ENCODE data around the gene FCHSD2. TPM values are rescaled to one million over a fixed set of nuclear protein-coding genes. Genes with fewer than 3 reads are reported as not detected.

The FCHSD2 gene
- total and polyA plus RNA-seq, 2 of the 13 experiments (the other 11 are each of a cell fraction or from before 2014, with no cell fraction given), result 20.5 to 24.8 TPM

GRCh38 chr11:73163638-73164174 is 21.6 kb upstream of the FCHSD2 start (continued):
- 0 out of 2 replicates have a peak, but pooled peaks have one; percentile 46 for TF ChIP-seq PAXIP1 (CRISPR knock-in tag; conservative IDR thresholded peaks at IDR 0.05)
- TF ChIP-seq TRAFD1 (CRISPR knock-in tag; IDR thresholded peaks at IDR 0.05; ENCODE audit: borderline replicate concordance), result no peak
- TF ChIP-seq ZMYM4 (CRISPR knock-in tag; IDR thresholded peaks at IDR 0.05), result 0 out of 2 replicates have a peak, but pooled peaks have one; percentile 18
- no peak for TF ChIP-seq ZNF263 (CRISPR knock-in tag; IDR thresholded peaks at IDR 0.05)
- TF ChIP-seq ZNF891 (CRISPR knock-in tag; IDR thresholded peaks at IDR 0.05), result no peak
- no peak for TF ChIP-seq ZNF574 (CRISPR knock-in tag; IDR thresholded peaks at IDR 0.05)
- no peak for TF ChIP-seq MYNN (CRISPR knock-in tag; IDR thresholded peaks at IDR 0.05; ENCODE audit: low read depth)
- no peak for TF ChIP-seq FOXO4 (CRISPR knock-in tag; conservative IDR thresholded peaks at IDR 0.05)
- TF ChIP-seq ZFY (CRISPR knock-in tag; IDR thresholded peaks at IDR 0.05), result peak; percentile 39; the same call in 1 of the 2 replicates
- peak; percentile 40; the same call in 1 of the 2 replicates for TF ChIP-seq HDAC2 (CRISPR knock-in tag; IDR thresholded peaks at IDR 0.05)
- no peak for TF ChIP-seq ZNF775 (CRISPR knock-in tag; IDR thresholded peaks at IDR 0.05; ENCODE audit: borderline replicate concordance)
- no peak for TF ChIP-seq IKZF4 (CRISPR knock-in tag; IDR thresholded peaks at IDR 0.05; ENCODE audit: borderline replicate concordance, low read depth, not compliant biosample characterization)
- 0 out of 2 replicates have a peak, but pooled peaks have one; percentile 27 for TF ChIP-seq CEBPG (CRISPR knock-in tag; IDR thresholded peaks at IDR 0.05)
- TF ChIP-seq ZNF205 (CRISPR knock-in tag; IDR thresholded peaks at IDR 0.05), result no peak
- no peak for TF ChIP-seq ZNF10 (CRISPR knock-in tag; IDR thresholded peaks at IDR 0.05; ENCODE audit: borderline replicate concordance, low read depth)
- TF ChIP-seq TEAD3 (CRISPR knock-in tag; optimal IDR thresholded peaks at IDR 0.05; ENCODE audit: borderline replicate concordance), result peak; percentile 87
- no peak for TF ChIP-seq KLF13 (CRISPR knock-in tag; IDR thresholded peaks at IDR 0.05)
- peak; percentile 32; the same call in 1 of the 2 replicates for TF ChIP-seq PITX1 (CRISPR knock-in tag; IDR thresholded peaks at IDR 0.05)
- TF ChIP-seq ZNF766 (CRISPR knock-in tag; IDR thresholded peaks at IDR 0.05; ENCODE audit: borderline replicate concordance), result no peak
- TF ChIP-seq ZNF232 (CRISPR knock-in tag; IDR thresholded peaks at IDR 0.05; ENCODE audit: borderline replicate concordance), result no peak
